Fibroblast of lung (primary cell): ENCODE data around the gene MARF1. TPM values are rescaled to one million over a fixed set of nuclear protein-coding genes. Genes with fewer than 3 reads are reported as not detected.

Experiments
- DNase-seq, 2 donors: peaks; one replicate each; pipeline versions ENCODE4 v3.0.0 to v3.0.0-alpha.2; 2010; ENCODE audit warnings: low read depth in 2 of 2
- H2AFZ ChIP-seq: 2 replicates; pipeline ENCODE4 v1.5.1; 2012; ENCODE audit warnings: low read length, control low read depth, inconsistent platforms
- H3K27ac ChIP-seq: 2 replicates; pipeline ENCODE4 v1.5.1; 2011; ENCODE audit warnings: low read length, control low read depth; ENCODE audit not compliant: insufficient read depth
- H3K27me3 ChIP-seq: 2 replicates; pipeline ENCODE4 v1.5.1; 2011; ENCODE audit warnings: mild to moderate bottlenecking, low read length; ENCODE audit not compliant: control insufficient read depth, insufficient read depth
- H3K36me3 ChIP-seq: 2 replicates; pipeline ENCODE4 v1.5.1; 2011; ENCODE audit warnings: low read length; ENCODE audit not compliant: control insufficient read depth, insufficient read depth
- H3K4me1 ChIP-seq: 2 replicates; pipeline ENCODE4 v1.5.1; 2011; ENCODE audit warnings: low read length; ENCODE audit not compliant: control insufficient read depth, insufficient read depth; ENCODE audit errors: extremely low read depth
- H3K4me2 ChIP-seq: 2 replicates; pipeline ENCODE4 v1.5.1; 2011; ENCODE audit warnings: low read length, control low read depth; ENCODE audit not compliant: insufficient read depth; ENCODE audit errors: extremely low read depth
- H3K4me3 ChIP-seq, 4 experiments: fragments of 200-600 bp in 1 of 4; sonication (generic) in 1 of 4; replicated peaks in 1 of 4; 2 replicates each; pipeline ENCODE4 v1.5.1; 2011 to 2016; ENCODE audit warnings: low read length in 4 of 4, low read depth in 3 of 4, mild to moderate bottlenecking in 3 of 4, control low read depth in 2 of 4, inconsistent platforms in 1 of 4, mixed read lengths in 1 of 4; ENCODE audit not compliant: insufficient read depth in 1 of 4; ENCODE audit errors: control extremely low read depth in 1 of 4
- H3K79me2 ChIP-seq: 2 replicates; pipeline ENCODE4 v1.5.1; 2012; ENCODE audit warnings: mild to moderate bottlenecking, low read length, inconsistent platforms; ENCODE audit not compliant: control insufficient read depth, insufficient read depth
- H3K9ac ChIP-seq: 2 replicates; pipeline ENCODE4 v1.5.1; 2011; ENCODE audit warnings: mild to moderate bottlenecking, low read length, control low read depth; ENCODE audit not compliant: insufficient read depth
- H3K9me3 ChIP-seq: 2 replicates; pipeline ENCODE4 v1.5.1; 2012; ENCODE audit warnings: low read depth, low read length; ENCODE audit not compliant: control insufficient read depth, insufficient read depth
- H4K20me1 ChIP-seq: 2 replicates; pipeline ENCODE4 v1.5.1; 2011; ENCODE audit warnings: low read length; ENCODE audit not compliant: control insufficient read depth, insufficient read depth; ENCODE audit errors: extremely low read depth
- CTCF ChIP-seq, 2 donors: IDR thresholded peaks in 1 of 2; conservative IDR thresholded peaks in 1 of 2; 1 replicate in 1 of 2; 2 replicates in 1 of 2; pipeline ENCODE4 v1.5.1; 2011 to 2012; ENCODE audit warnings: low read length in 2 of 2, control low read depth in 1 of 2, inconsistent platforms in 1 of 2, low read depth in 1 of 2, mild to moderate bottlenecking in 1 of 2
- EZH2 ChIP-seq: IDR thresholded peaks from 2 replicates; pipeline ENCODE4 v1.5.1; 2012; ENCODE audit warnings: low read length, control low read depth, mild to moderate bottlenecking; ENCODE audit errors: missing control alignments
- polyA plus RNA-seq, 2 donors: library from polyadenylated mRNA; depleted of rRNA in 1 of 2; stranded (reverse) in 1 of 2; unstranded in 1 of 2; fragments of >200 nt; gene quantifications; 2 replicates each; pipeline ENCODE4 v1.2.1, GENCODE V29; 2011 to 2012; ENCODE audit warnings: missing spikeins in 1 of 2
- total RNA-seq: library from RNA; depleted of rRNA; stranded (reverse); fragments of >200 nt; gene quantifications from 2 replicates; pipeline ENCODE4 v1.2.1, GENCODE V29; 2014

MARF1 gene
- total and polyA plus RNA-seq, 2 donors (not counting 1 experiment from before 2014, with no cell fraction given), result 14.6 to 18.8 TPM

- peaks cover 9% of the 10 kb centered on the region for H3K79me2 ChIP-seq
- H3K9ac ChIP-seq, result no peak overlapping the region
- peaks cover 11% of the 10 kb centered on the region for H3K4me1 ChIP-seq
- no peaks in the 10 kb centered on the region for H4K20me1 ChIP-seq
- H3K4me3 ChIP-seq, result no peak overlapping the region
- TF ChIP-seq EZH2 (no peak), CTCF (conservative IDR thresholded peaks at IDR 0.05 in 1 of 2, IDR thresholded peaks at IDR 0.05 in 1 of 2; ENCODE audit: low read depth in 1 of 2, low read length in 2 of 2) (no peak)
- H3K9me3 ChIP-seq, result no peaks in the 10 kb centered on the region
- H3K4me2 ChIP-seq, result no peak overlapping the region
- peaks cover 3% of the 10 kb centered on the region for H3K36me3 ChIP-seq
- no peaks in the 10 kb centered on the region for H3K27me3 ChIP-seq
- DNase-seq, result no peak
- no peak overlapping the region for H2AFZ ChIP-seq
- no peak overlapping the region for H3K27ac ChIP-seq
Measured at GRCh38 chr16:15671530-15672117, 28.7 kb upstream of the MARF1 start.

- H3K9me3 ChIP-seq, result no peaks in the 10 kb centered on the region
- H2AFZ ChIP-seq, result no peak overlapping the region
- no peaks in the 10 kb centered on the region for H3K27me3 ChIP-seq
- H3K27ac ChIP-seq, result no peak overlapping the region
- H3K4me3 ChIP-seq, result no peak overlapping the region
- no peak for DNase-seq
- no peaks in the 10 kb centered on the region for H4K20me1 ChIP-seq
- H3K36me3 ChIP-seq, result peaks cover 3% of the 10 kb centered on the region
- H3K79me2 ChIP-seq, result peaks cover 1% of the 10 kb centered on the region
- TF ChIP-seq EZH2 (no peak), CTCF (conservative IDR thresholded peaks at IDR 0.05 in 1 of 2, IDR thresholded peaks at IDR 0.05 in 1 of 2; ENCODE audit: low read depth in 1 of 2, low read length in 2 of 2) (no peak)
- H3K4me1 ChIP-seq, result peaks cover 4% of the 10 kb centered on the region
- H3K4me2 ChIP-seq, result no peak overlapping the region
- H3K9ac ChIP-seq, result no peak overlapping the region
Measured at GRCh38 chr16:15667091-15667742, 24.3 kb upstream of the MARF1 start.

- Histone ChIP-seq H3K4me2 (no peak overlapping the region), H3K9me3 (no peaks in the 10 kb centered on the region), H3K27ac (no peak overlapping the region), H3K36me3 (peaks cover 2% of the 10 kb centered on the region), H2AFZ (no peak overlapping the region), H3K4me3 (no peak overlapping the region), H3K27me3 (no peaks in the 10 kb centered on the region), H3K79me2 (peaks cover 7% of the 10 kb centered on the region), H3K4me1 (no peaks in the 10 kb centered on the region), H4K20me1 (no peaks in the 10 kb centered on the region), H3K9ac (no peak overlapping the region)
- TF ChIP-seq CTCF (conservative IDR thresholded peaks at IDR 0.05 in 1 of 2, IDR thresholded peaks at IDR 0.05 in 1 of 2; ENCODE audit: low read depth in 1 of 2, low read length in 2 of 2) (no peak), EZH2 (no peak)
- DNase-seq, result no peak
Measured at GRCh38 chr16:15665107-15665506, 22.2 kb upstream of the MARF1 start.
